Fibroblast of peridontal ligament (primary cell): ENCODE results near the gene CAB39.
A peak's percentile ranks its signal among the peaks of the same experiment; 100 is the strongest.
"Not testable (repeated sequence)": the region's sequence is repeated elsewhere in the genome, so short reads cannot be mapped to it uniquely, and the experiment has no call there.

ENCODE experiments used
- DNase-seq: peaks from one replicate; pipeline ENCODE4 v3.0.0-alpha.2; 2010; ENCODE audit errors: extremely low read depth

CAB39 gene

GRCh38 chr2:230684270-230685168 is 28.1 kb upstream of the CAB39 start:
- no peak for DNase-seq

- no peak for DNase-seq
These were observed 27.5 kb upstream of the CAB39 start for GRCh38 chr2:230685178-230685577.

GRCh38 chr2:230687498-230687897 is 25.1 kb upstream of the CAB39 start:
- DNase-seq: peak; percentile 40

GRCh38 chr2:230688490-230688889 is 24.2 kb upstream of the CAB39 start:
- DNase-seq: no peak

- peak; percentile 60 for DNase-seq
These were observed 22.2 kb upstream of the CAB39 start for GRCh38 chr2:230690439-230690838.

GRCh38 chr2:230691005-230691647 is 21.5 kb upstream of the CAB39 start:
- no peak for DNase-seq

GRCh38 chr2:230692760-230693159 is 19.9 kb upstream of the CAB39 start:
- DNase-seq: no peak

- DNase-seq: no peak
These were observed 19.2 kb upstream of the CAB39 start for GRCh38 chr2:230693411-230693810.

GRCh38 chr2:230694241-230694640 is 18.4 kb upstream of the CAB39 start:
- DNase-seq: no peak

GRCh38 chr2:230695551-230695950 is 17.1 kb upstream of the CAB39 start:
- no peak for DNase-seq

GRCh38 chr2:230696670-230697069 is 16.0 kb upstream of the CAB39 start:
- no peak for DNase-seq

GRCh38 chr2:230697676-230698075 is 15.0 kb upstream of the CAB39 start:
- no peak for DNase-seq

- DNase-seq: not testable (repeated sequence)
These were observed 13.9 kb upstream of the CAB39 start for GRCh38 chr2:230698753-230699152.

GRCh38 chr2:230700447-230700846 is 12.2 kb upstream of the CAB39 start:
- no peak for DNase-seq

GRCh38 chr2:230701308-230701707 is 11.3 kb upstream of the CAB39 start:
- peak; percentile 37 for DNase-seq

GRCh38 chr2:230702457-230702856 is 10.2 kb upstream of the CAB39 start:
- DNase-seq: not testable (repeated sequence)

- no peak for DNase-seq
These were observed 9.1 kb upstream of the CAB39 start for GRCh38 chr2:230703514-230703913.

GRCh38 chr2:230706053-230706521 is 6.6 kb upstream of the CAB39 start:
- no peak for DNase-seq

GRCh38 chr2:230706966-230707365 is 5.7 kb upstream of the CAB39 start:
- no peak for DNase-seq

- DNase-seq: no peak
These were observed 4.4 kb upstream of the CAB39 start for GRCh38 chr2:230708204-230708603.

- DNase-seq: no peak
These were observed 1.4 kb upstream of the CAB39 start for GRCh38 chr2:230711224-230711623.

GRCh38 chr2:230713331-230714135 is 891 bp downstream of the CAB39 start:
- no peak for DNase-seq
